Body of pancreas (tissue), 4 donors: ENCODE measurements around the gene GARNL3. TPM values are rescaled to one million over a fixed set of nuclear protein-coding genes. Genes with fewer than 3 reads are reported as not detected.

ENCODE experiments used
- ATAC-seq: fragments of 150-250 bp; one replicate; pipeline ENCODE4 v1.9.1; 2016
- DNase-seq, 4 donors: peaks; one replicate each; pipeline ENCODE4 v3.0.0-alpha.2; 2019
- H3K27ac ChIP-seq, 4 donors: fragments of 200-600 bp; sonication (generic); 1 replicate in 3 of 4; 2 replicates in 1 of 4; pipeline versions ENCODE4 v1.5.1 to v1.6.1; 2016 to 2019; ENCODE audit warnings: mild to moderate bottlenecking in 1 of 4, mixed read lengths in 1 of 4, moderate library complexity in 1 of 4
- H3K27me3 ChIP-seq, 2 donors: fragments of 200-600 bp; sonication (generic); one replicate each; pipeline ENCODE4 v1.6.0; 2016; ENCODE audit warnings: mild to moderate bottlenecking in 1 of 2
- H3K36me3 ChIP-seq, 2 donors: fragments of 200-600 bp; sonication (generic); replicated peaks in 1 of 2; 2 replicates each; pipeline ENCODE4 v1.5.1; 2016; ENCODE audit warnings: low read depth in 2 of 2; ENCODE audit not compliant: insufficient read depth in 1 of 2
- H3K4me1 ChIP-seq: fragments of 200-600 bp; sonication (generic); one replicate; pipeline ENCODE4 v1.6.0; 2016
- H3K4me3 ChIP-seq, 2 donors: fragments of 200-600 bp; sonication (generic); 1 replicate in 1 of 2; 2 replicates in 1 of 2; pipeline ENCODE4 v1.5.1; 2016 to 2019
- H3K9me3 ChIP-seq, 3 donors: fragments of 200-600 bp; sonication (generic); 1 replicate in 2 of 3; 2 replicates in 1 of 3; pipeline ENCODE4 v1.5.1; 2016
- CTCF ChIP-seq, 7 experiments: fragments of 450-650 bp in 4 of 7; fragments of 200-600 bp in 3 of 7; sonication (generic) in 3 of 7; IDR thresholded peaks; one replicate each; pipeline ENCODE4 v1.5.1; 2016 to 2019; ENCODE audit warnings: antibody characterized with exemption in 7 of 7
- POLR2A ChIP-seq, 3 donors: fragments of 450-650 bp; IDR thresholded peaks; one replicate each; pipeline ENCODE4 v1.6.1; 2016; ENCODE audit warnings: antibody characterized with exemption in 3 of 3, mild to moderate bottlenecking in 2 of 3
- WGBS, 2 donors: methylation state at CpG; one replicate each; pipeline ENCODE4 v1.1.5; 2017; 5-methylcytosine and 5-hydroxymethylcytosine counted together
- intact Hi-C: fragments of 100-400 bp; cut with DNase I; formaldehyde crosslinking; loops from one replicate; pipeline ENCODE4 v1.15.1; 2023
- total RNA-seq, 2 donors: library from RNA; depleted of rRNA; stranded (reverse); fragments of >200 nt; gene quantifications; one replicate each; pipeline ENCODE4 v1.1.0, GENCODE V29; 2016

GARNL3 gene
- total RNA-seq, 2 donors from 2014 or later, result 5.9 to 23.6 TPM

- Histone ChIP-seq H3K4me3 (no peak overlapping the region), H3K4me1 (peaks cover 16% of the 10 kb centered on the region), H3K27me3 (no peaks in the 10 kb centered on the region), H3K9me3 (no peaks in the 10 kb centered on the region), H3K27ac (no peak overlapping the region), H3K36me3 (no peaks in the 10 kb centered on the region)
- WGBS, 2 donors, result 42 to 67% methylated on average over 20 to 29 of the region's 42 CpGs
- ATAC-seq (no peak), DNase-seq (no peak)
- intact Hi-C loops, result loop anchor here (10.0 kb wide), 1 partner anchor 179 kb away; no protein-coding TSS in a partner anchor
- no peak for TF ChIP-seq CTCF (IDR thresholded peaks at IDR 0.05)
- no peak for TF ChIP-seq POLR2A (IDR thresholded peaks at IDR 0.05)
Measured at GRCh38 chr9:127225801-127226625, 38.6 kb upstream of the GARNL3 start.

DNA sequence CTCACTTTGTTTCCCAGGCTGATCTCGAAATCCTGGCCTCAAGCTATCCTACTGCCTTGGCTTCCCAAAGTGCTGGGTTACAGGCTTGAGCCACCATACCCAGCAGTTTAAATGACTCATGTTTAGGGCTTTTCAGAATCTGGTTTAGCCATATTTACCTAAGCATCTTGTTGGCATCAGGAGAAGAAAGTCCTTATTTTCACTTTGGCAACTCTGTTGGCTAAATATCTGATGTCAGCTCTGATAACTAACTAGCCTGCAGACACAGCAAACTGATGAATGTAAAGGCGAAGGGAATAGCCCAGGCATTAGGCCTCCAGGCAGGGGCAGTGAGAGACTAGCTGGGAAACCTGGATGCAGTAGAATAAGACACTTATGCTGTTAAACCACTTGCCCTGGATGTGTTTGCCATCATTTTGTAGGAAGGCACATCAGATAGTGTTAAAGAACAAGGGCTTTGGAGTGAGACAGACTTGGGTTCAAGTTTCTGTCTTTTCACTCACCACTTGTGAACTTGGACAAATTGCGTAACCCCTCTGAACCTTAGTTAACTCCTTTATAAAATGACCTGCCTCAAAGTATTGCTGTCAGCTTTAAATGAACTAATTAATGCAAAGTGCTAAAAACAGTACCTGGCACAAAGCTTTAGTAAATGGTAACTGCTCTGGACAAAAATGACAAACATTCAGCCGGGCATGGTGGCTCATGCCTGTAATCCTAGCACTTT, 34.7 kb upstream of the GARNL3 start:
- 92 to 93% methylated on average over 4 of the region's 4 CpGs for WGBS, 2 donors
- Histone ChIP-seq H3K27me3 (no peaks in the 10 kb centered on the region), H3K4me3 (no peak overlapping the region), H3K9me3 (no peaks in the 10 kb centered on the region), H3K4me1 (peaks cover 7% of the 10 kb centered on the region), H3K36me3 (no peaks in the 10 kb centered on the region), H3K27ac (no peak overlapping the region)
- no peak for ATAC-seq
- no peak for TF ChIP-seq POLR2A (IDR thresholded peaks at IDR 0.05)
- no peak for TF ChIP-seq CTCF (IDR thresholded peaks at IDR 0.05)
- no peak for DNase-seq
- intact Hi-C loops, result loop anchor here (10.0 kb wide), 1 partner anchor 175 kb away; no protein-coding TSS in a partner anchor

GRCh38 chr9:127231666-127232065, 32.9 kb upstream of the GARNL3 start:
- ATAC-seq (no peak), DNase-seq (no peak)
- TF ChIP-seq POLR2A (IDR thresholded peaks at IDR 0.05) (no peak), CTCF (IDR thresholded peaks at IDR 0.05) (no peak)
- 81 to 93% methylated on average over 3 of the region's 3 CpGs for WGBS, 2 donors
- no peak overlapping the region for H3K27ac ChIP-seq
- no peaks in the 10 kb centered on the region for H3K36me3 ChIP-seq
- H3K27me3 ChIP-seq, result no peaks in the 10 kb centered on the region
- intact Hi-C loops, result no loop called here
- H3K4me1 ChIP-seq, result no peaks in the 10 kb centered on the region
- H3K9me3 ChIP-seq, result no peaks in the 10 kb centered on the region
- H3K4me3 ChIP-seq, result no peak overlapping the region

DNA sequence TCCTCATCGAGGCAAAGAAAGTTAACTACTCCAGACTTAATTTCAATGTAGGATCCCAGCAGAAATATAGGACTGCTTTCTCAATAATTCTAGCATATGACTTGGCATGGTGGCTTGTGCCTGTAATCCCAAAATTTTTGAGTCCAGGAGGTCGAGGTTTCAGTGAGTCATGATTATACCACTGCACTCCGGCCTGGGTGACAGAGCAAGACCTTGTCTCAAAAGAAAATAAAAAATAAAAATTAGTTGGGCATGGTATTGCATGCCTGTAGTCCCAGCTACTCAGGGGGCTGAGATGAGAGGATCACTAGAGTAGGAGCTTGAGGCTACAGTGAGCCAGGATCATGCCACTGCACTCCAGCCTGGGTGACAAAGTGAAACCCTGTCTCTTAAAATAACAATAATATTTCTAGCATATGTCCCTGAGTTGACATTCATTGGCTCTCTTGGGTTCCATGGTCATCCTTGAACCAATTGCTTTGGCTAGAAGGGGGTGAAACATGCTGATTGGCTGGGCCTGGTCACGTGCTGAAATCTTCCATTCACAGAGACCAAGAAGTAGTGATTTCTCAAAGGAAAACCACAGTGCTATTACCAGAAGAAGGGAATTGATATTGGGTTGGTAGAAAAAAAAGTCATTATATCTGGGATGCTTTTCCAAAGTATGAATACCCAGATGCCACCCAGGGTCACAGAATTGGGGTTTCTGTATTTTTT, 31.6 kb upstream of the GARNL3 start:
- intact Hi-C loops, result no loop called here
- Histone ChIP-seq H3K4me3 (no peak overlapping the region), H3K9me3 (no peaks in the 10 kb centered on the region), H3K36me3 (no peaks in the 10 kb centered on the region), H3K27ac (no peak overlapping the region), H3K4me1 (no peaks in the 10 kb centered on the region), H3K27me3 (no peaks in the 10 kb centered on the region)
- 71% methylated on average over 4 of the region's 4 CpGs for WGBS, 2 donors
- ATAC-seq, result no peak
- TF ChIP-seq POLR2A (IDR thresholded peaks at IDR 0.05), result no peak
- no peak for TF ChIP-seq CTCF (IDR thresholded peaks at IDR 0.05)
- DNase-seq, result no peak
